Uterus (tissue), 2 donors: Measurements from ENCODE around the gene TNFRSF4.

Source experiments
- POLR2A ChIP-seq, 2 donors: fragments of 450-650 bp; IDR thresholded peaks; one replicate each; pipeline ENCODE4 v1.6.1; 2016; ENCODE audit warnings: antibody characterized with exemption in 2 of 2, mild to moderate bottlenecking in 1 of 2, moderate library complexity in 1 of 2
- TF ChIP-seq, protein P1 (sequence below), 4 experiments: fragments of 200-600 bp in 2 of 4; fragments of 450-650 bp in 2 of 4; sonication (generic) in 2 of 4; IDR thresholded peaks; one replicate each; pipeline ENCODE4 v1.5.1; 2016 to 2019; ENCODE audit warnings: antibody characterized with exemption in 4 of 4, mild to moderate bottlenecking in 2 of 4, moderate library complexity in 1 of 4

DNA sequence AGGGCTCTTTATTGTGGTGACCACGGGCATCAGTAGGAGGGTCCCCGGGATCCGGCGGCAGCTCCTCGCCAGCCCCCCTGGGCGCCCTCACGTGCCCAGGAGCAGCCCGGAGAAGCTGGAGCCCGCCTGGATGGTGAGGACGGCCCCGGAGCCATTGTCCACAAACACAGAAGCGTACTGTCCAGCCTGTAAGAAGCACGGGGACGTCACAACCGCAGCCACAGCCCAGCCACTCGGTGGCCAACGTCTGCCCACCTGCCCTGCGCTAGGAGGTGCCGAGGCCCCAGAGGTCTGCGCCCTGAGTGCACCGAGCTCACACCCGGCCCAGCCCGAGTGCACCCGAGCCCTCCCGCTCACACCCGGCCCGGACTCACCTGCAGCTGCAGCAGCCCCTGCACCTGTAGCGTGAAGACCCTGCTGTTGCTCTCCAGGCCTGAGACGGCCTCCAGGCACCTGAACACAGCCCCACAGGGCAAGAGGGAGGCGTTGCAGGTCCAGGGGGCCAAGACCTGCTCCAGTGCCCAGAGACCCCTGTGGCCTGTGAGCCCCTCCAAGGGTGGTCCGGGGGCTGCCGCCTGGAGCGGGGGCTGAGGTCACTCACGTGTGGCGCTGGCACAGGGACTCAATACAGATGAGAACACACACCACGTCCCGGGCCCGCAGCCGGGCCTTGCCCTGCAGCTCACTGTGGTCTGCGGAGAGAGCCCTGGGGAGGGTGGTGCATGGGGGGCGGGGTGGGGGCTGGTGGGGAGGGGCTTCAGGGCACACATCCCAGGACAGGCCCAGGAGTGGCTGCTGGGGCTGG is 28.7 kb upstream of the TNFRSF4 start:
- TF ChIP-seq, protein P1, sequence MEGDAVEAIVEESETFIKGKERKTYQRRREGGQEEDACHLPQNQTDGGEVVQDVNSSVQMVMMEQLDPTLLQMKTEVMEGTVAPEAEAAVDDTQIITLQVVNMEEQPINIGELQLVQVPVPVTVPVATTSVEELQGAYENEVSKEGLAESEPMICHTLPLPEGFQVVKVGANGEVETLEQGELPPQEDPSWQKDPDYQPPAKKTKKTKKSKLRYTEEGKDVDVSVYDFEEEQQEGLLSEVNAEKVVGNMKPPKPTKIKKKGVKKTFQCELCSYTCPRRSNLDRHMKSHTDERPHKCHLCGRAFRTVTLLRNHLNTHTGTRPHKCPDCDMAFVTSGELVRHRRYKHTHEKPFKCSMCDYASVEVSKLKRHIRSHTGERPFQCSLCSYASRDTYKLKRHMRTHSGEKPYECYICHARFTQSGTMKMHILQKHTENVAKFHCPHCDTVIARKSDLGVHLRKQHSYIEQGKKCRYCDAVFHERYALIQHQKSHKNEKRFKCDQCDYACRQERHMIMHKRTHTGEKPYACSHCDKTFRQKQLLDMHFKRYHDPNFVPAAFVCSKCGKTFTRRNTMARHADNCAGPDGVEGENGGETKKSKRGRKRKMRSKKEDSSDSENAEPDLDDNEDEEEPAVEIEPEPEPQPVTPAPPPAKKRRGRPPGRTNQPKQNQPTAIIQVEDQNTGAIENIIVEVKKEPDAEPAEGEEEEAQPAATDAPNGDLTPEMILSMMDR (IDR thresholded peaks at IDR 0.05): no peak
- TF ChIP-seq POLR2A (IDR thresholded peaks at IDR 0.05): no peak
